Measurements from ENCODE around the gene VSX1.

The VSX1 gene

DNA sequence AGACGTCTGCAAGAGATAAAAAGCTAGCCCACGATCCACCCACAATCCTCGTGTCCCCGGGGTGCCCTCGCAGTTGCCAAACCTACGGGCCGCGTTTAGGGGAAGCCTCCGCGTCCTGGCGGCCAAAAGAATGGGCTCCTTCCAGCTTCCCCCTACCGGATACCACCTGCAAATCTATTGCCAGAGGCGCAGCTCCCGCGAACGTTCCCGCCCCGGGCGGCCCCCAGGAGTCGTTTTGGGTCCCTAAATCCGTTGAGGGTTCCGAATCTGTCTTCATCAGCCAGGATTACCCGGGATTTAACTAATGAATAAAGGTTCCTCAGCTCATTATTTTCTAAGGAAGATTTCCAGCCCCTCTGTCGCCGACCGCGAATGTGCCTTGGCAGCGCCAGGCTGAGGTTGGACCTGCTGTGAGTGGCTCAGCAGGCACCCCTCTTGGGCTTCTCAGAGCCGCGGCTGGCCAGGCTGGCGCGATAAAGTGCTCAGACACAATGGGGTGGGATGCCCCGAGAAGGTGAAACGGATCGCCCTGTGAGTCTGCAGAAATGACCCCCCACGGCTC is 2.8 kb upstream of the VSX1 start:
- Histone ChIP-seq H3K9ac (ENCODE audit: low read length) (no peak overlapping the region), H3K9me3 (ENCODE audit: control insufficient read depth, low read depth, low read length) (no peaks in the 10 kb centered on the region), H3K36me3 (ENCODE audit: control insufficient read depth, low read depth, low read length) (no peaks in the 10 kb centered on the region), H3K27ac (ENCODE audit: low read length) (no peak overlapping the region), H3K4me3 (ENCODE audit: low read length) (peak overlapping the region; percentile 43), H3K4me1 (ENCODE audit: control insufficient read depth, low read depth, low read length) (peaks cover 18% of the 10 kb centered on the region), H3K27me3 (ENCODE audit: control insufficient read depth, insufficient read depth, low read length) (peaks cover 80% of the 10 kb centered on the region)

DNA sequence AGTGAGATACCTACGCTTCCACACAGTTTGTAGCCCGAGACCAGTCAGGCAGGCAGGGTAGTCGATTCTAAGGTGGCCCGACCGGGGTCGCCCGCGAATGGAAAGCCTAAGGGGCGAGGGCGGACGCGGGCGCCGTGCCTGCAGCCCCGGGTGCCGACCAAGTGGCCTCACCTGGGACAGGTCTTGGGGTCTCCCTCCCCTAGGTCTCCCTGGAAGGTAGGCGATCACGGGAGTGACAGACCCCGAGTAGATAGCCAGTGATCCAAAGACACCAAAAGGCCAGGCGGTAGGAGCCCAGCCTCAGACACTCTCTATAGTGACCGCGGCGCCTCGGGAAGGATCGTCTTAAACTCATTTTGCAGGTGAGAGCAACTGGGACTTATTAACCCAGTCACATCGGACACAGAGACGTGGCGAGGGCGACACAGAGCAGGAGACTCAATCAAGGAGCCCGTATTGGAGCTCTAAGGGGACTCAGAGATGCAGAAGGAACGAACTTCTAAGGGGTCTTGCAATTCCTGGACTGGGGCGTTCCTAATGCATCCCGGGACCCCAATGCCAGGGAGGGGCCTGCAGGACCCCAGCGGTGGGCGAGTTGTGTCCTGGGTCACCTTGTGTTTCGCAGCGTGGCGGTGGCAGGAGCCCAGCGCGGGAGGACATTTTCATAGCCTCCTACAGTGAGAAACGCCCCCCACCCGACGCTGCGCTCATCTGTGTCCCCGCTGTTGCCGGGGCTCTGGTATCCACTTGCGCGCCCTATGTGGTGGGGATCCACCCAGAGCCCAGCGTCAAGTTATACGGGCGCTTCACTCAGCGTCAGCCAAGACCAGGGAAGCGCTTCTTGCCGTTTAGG is 2.1 kb upstream of the VSX1 start:
- H3K4me1 ChIP-seq (ENCODE audit: control insufficient read depth, low read depth, low read length), result peaks cover 18% of the 10 kb centered on the region
- no peaks in the 10 kb centered on the region for H3K36me3 ChIP-seq (ENCODE audit: control insufficient read depth, low read depth, low read length)
- H3K27ac ChIP-seq (ENCODE audit: low read length), result no peak overlapping the region
- no peaks in the 10 kb centered on the region for H3K9me3 ChIP-seq (ENCODE audit: control insufficient read depth, low read depth, low read length)
- no peak overlapping the region for H3K9ac ChIP-seq (ENCODE audit: low read length)
- peaks cover 87% of the 10 kb centered on the region for H3K27me3 ChIP-seq (ENCODE audit: control insufficient read depth, insufficient read depth, low read length)
- peak overlapping the region; percentile 43 for H3K4me3 ChIP-seq (ENCODE audit: low read length)

DNA sequence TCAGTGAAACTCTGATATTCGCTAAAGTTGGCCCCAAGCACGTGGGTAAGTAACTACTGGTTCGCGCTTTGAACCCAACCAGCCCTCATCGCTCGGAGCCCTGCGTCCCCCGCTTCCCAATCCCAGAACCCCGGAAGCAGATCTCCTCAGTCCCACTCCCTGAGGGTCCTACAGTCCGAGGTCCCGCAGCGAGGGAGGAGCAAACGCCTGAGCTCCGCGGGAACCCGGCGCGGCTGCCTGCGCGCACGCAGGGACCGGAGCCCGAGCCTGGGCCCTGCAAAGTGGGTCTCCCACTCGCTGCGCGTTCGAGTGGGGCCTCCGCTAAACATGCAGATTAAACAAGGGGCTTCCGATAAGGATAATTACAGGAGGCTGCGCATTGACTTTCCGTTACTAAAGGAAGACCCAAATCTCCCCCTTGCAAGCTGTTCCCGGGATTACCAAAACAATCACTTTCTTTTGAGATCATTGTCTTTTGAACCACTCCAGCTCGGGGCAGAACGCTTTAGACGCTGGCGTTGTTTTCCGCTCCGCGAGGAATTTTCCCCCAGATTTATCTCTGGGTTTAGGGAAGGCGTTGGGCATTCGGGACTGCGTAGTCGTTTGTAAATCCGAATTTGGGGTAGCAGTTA is 1.3 kb upstream of the VSX1 start:
- Histone ChIP-seq H3K36me3 (ENCODE audit: control insufficient read depth, low read depth, low read length) (no peaks in the 10 kb centered on the region), H3K4me1 (ENCODE audit: control insufficient read depth, low read depth, low read length) (peaks cover 18% of the 10 kb centered on the region), H3K9me3 (ENCODE audit: control insufficient read depth, low read depth, low read length) (no peaks in the 10 kb centered on the region)

DNA sequence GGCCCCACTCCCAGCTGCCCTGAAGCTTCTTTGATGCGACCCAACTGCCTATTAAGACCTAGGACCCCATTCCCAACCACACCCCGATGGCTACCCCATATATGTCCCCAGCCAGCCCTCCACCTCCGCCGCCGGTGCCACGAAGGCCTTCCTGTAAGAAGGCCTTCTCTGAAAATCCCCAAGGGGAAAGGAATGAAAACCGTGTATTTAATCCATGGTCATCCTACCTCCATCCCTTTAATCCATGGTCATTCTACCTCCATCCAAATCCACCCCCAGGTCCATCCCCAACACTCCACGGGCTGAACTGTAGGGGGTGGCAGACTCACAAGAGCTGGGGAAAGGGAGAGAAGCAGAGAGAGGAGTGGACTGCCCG is 545 bp upstream of the VSX1 start:
- peak overlapping the region; percentile 43 for H3K4me3 ChIP-seq (ENCODE audit: low read length)
- peaks cover 100% of the 10 kb centered on the region for H3K27me3 ChIP-seq (ENCODE audit: control insufficient read depth, insufficient read depth, low read length)
- no peak overlapping the region for H3K27ac ChIP-seq (ENCODE audit: low read length)
- no peaks in the 10 kb centered on the region for H3K9me3 ChIP-seq (ENCODE audit: control insufficient read depth, low read depth, low read length)
- no peaks in the 10 kb centered on the region for H3K36me3 ChIP-seq (ENCODE audit: control insufficient read depth, low read depth, low read length)
- H3K4me1 ChIP-seq (ENCODE audit: control insufficient read depth, low read depth, low read length), result peaks cover 18% of the 10 kb centered on the region
- H3K9ac ChIP-seq (ENCODE audit: low read length), result no peak overlapping the region

More for the DNA sequence above, 1.3 kb upstream of the VSX1 start:
- H3K4me3 ChIP-seq (ENCODE audit: low read length), result peak overlapping the region; percentile 43
- H3K9ac ChIP-seq (ENCODE audit: low read length), result no peak overlapping the region
- no peak overlapping the region for H3K27ac ChIP-seq (ENCODE audit: low read length)
- H3K27me3 ChIP-seq (ENCODE audit: control insufficient read depth, insufficient read depth, low read length), result peaks cover 94% of the 10 kb centered on the region

DNA sequence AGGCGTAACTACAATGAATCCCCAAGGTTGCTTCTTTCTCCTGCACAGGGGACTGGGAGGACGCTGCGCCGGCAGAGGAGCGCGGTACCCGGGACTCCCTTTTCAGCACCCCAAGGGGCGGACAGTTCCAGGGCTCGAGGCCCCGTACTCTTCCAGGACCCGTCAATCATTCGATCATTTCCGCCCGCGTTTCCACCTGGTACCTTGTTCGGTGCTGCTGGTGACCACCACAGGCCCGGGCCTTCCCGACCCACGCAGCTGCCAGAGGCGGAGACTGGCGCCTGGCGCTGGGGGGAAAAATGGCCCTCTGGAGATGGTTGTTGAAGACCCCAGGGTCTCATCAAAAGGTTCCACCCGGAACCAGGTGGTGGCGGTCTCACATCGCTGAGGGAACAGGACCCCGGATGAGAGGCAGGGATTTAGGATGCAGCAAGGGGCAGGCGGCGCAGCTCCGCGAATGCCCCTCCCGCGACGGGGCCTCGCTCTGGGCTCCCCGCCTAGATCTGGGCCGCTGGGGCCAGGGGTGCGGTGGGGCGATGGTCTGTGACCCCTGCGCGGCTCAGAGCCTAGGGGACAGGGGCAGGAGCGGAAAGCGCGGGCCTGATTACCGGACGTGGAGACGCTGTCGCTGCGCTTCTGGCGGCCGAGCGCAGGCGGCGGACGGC is 744 bp downstream of the VSX1 start:
- H3K9me3 ChIP-seq (ENCODE audit: control insufficient read depth, low read depth, low read length), result no peaks in the 10 kb centered on the region
- H3K4me3 ChIP-seq (ENCODE audit: low read length), result peak overlapping the region; percentile 38
- H3K27me3 ChIP-seq (ENCODE audit: control insufficient read depth, insufficient read depth, low read length), result peaks cover 98% of the 10 kb centered on the region
- no peak overlapping the region for H3K27ac ChIP-seq (ENCODE audit: low read length)
- peaks cover 18% of the 10 kb centered on the region for H3K4me1 ChIP-seq (ENCODE audit: control insufficient read depth, low read depth, low read length)
- H3K36me3 ChIP-seq (ENCODE audit: control insufficient read depth, low read depth, low read length), result no peaks in the 10 kb centered on the region
- H3K9ac ChIP-seq (ENCODE audit: low read length), result no peak overlapping the region

DNA sequence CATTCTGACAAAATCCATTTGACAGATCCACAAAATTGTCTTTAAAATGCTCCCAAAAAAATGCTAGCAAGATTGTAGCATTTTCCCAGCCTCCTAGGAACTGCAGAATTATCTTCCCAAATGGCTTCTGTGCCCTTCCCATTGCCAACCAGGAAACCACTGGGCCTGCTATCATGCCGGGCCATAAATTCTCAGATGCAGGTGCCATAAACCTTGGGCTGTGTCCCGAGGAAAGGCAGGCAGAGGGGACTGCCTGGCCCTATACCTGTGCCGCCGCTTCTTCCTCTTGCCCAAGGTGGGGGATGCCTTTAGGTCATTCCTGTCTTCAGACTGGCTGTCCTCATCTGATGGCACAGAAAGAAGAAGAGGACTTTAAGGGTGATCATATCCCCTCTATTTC is 2.8 kb downstream of the VSX1 start:
- no peak overlapping the region for H3K4me3 ChIP-seq (ENCODE audit: low read length)
- H3K36me3 ChIP-seq (ENCODE audit: control insufficient read depth, low read depth, low read length), result no peaks in the 10 kb centered on the region
- peaks cover 86% of the 10 kb centered on the region for H3K27me3 ChIP-seq (ENCODE audit: control insufficient read depth, insufficient read depth, low read length)
- H3K9me3 ChIP-seq (ENCODE audit: control insufficient read depth, low read depth, low read length), result no peaks in the 10 kb centered on the region
- peaks cover 8% of the 10 kb centered on the region for H3K4me1 ChIP-seq (ENCODE audit: control insufficient read depth, low read depth, low read length)
- H3K27ac ChIP-seq (ENCODE audit: low read length), result no peak overlapping the region
- H3K9ac ChIP-seq (ENCODE audit: low read length), result no peak overlapping the region

- H3K4me3 ChIP-seq (ENCODE audit: low read length), result no peak overlapping the region
- peaks cover 81% of the 10 kb centered on the region for H3K27me3 ChIP-seq (ENCODE audit: control insufficient read depth, insufficient read depth, low read length)
- no peaks in the 10 kb centered on the region for H3K36me3 ChIP-seq (ENCODE audit: control insufficient read depth, low read depth, low read length)
- no peaks in the 10 kb centered on the region for H3K9me3 ChIP-seq (ENCODE audit: control insufficient read depth, low read depth, low read length)
- no peak overlapping the region for H3K9ac ChIP-seq (ENCODE audit: low read length)
- no peak overlapping the region for H3K27ac ChIP-seq (ENCODE audit: low read length)
- H3K4me1 ChIP-seq (ENCODE audit: control insufficient read depth, low read depth, low read length), result peaks cover 3% of the 10 kb centered on the region
Observed at GRCh38 chr20:25078662-25079061, 3.3 kb downstream of the VSX1 start.

- Histone ChIP-seq H3K9me3 (ENCODE audit: control insufficient read depth, low read depth, low read length) (no peaks in the 10 kb centered on the region), H3K27ac (ENCODE audit: low read length) (no peak overlapping the region), H3K36me3 (ENCODE audit: control insufficient read depth, low read depth, low read length) (no peaks in the 10 kb centered on the region), H3K9ac (ENCODE audit: low read length) (no peak overlapping the region), H3K4me3 (ENCODE audit: low read length) (peak overlapping the region; percentile 41), H3K27me3 (ENCODE audit: control insufficient read depth, insufficient read depth, low read length) (peaks cover 73% of the 10 kb centered on the region), H3K4me1 (ENCODE audit: control insufficient read depth, low read depth, low read length) (no peaks in the 10 kb centered on the region)
Observed at GRCh38 chr20:25077610-25078169, 4.3 kb downstream of the VSX1 start.

DNA sequence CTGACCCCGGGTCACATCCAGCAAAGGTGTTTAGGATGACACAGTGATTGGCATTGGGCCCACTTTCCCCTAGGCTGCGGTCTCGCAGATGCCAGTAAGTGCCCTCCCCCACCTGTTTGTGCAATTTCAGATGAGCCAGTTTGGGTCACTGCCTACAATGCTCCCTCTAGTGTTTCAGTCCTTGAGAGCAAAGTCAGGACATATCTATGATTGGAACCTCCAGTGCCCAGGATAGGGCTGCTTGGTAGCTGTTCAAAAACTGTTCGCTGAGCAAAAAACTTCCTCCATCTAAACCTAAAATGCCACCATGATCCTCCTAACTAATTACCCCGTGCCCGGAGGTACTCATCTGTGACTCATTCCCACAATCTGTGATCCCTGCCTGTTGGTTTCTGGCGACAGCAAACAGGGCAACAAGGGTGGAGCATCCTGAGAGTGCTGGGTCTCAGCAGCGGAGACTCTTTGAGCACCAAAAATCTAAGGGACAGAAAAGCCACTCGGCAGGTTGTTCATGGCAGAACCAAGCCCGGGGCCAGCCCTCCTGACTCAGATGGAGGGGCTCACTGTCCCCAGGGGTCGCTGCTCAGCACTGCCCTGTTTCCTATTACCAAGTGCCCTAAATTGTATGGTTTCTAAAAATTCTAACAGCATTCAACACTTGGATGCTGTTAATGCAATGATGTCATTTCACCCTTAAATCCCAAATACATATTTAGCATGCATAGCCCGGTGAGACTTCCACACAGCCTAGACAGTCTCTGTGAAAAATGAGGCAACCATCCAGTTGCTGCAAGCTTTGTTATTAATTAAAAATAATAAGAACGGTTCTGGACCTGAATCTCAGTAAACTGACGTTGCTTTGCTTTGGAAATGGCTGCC is 5.0 kb downstream of the VSX1 start:
- H3K9me3 ChIP-seq (ENCODE audit: control insufficient read depth, low read depth, low read length), result no peaks in the 10 kb centered on the region
- H3K27me3 ChIP-seq (ENCODE audit: control insufficient read depth, insufficient read depth, low read length), result peaks cover 73% of the 10 kb centered on the region
- H3K9ac ChIP-seq (ENCODE audit: low read length), result no peak overlapping the region
- H3K36me3 ChIP-seq (ENCODE audit: control insufficient read depth, low read depth, low read length), result no peaks in the 10 kb centered on the region
- H3K27ac ChIP-seq (ENCODE audit: low read length), result no peak overlapping the region
- H3K4me1 ChIP-seq (ENCODE audit: control insufficient read depth, low read depth, low read length), result peaks cover under 1% of the 10 kb centered on the region
- peak overlapping the region; percentile 41 for H3K4me3 ChIP-seq (ENCODE audit: low read length)

- H3K4me3 ChIP-seq (ENCODE audit: low read length), result no peak overlapping the region
- H3K27me3 ChIP-seq (ENCODE audit: control insufficient read depth, insufficient read depth, low read length), result peaks cover 73% of the 10 kb centered on the region
- H3K9ac ChIP-seq (ENCODE audit: low read length), result no peak overlapping the region
- no peak overlapping the region for H3K27ac ChIP-seq (ENCODE audit: low read length)
- no peaks in the 10 kb centered on the region for H3K9me3 ChIP-seq (ENCODE audit: control insufficient read depth, low read depth, low read length)
- no peaks in the 10 kb centered on the region for H3K36me3 ChIP-seq (ENCODE audit: control insufficient read depth, low read depth, low read length)
- peaks cover 7% of the 10 kb centered on the region for H3K4me1 ChIP-seq (ENCODE audit: control insufficient read depth, low read depth, low read length)
Observed at GRCh38 chr20:25076201-25076600, 5.7 kb downstream of the VSX1 start.
